GM12865 (cell line): ENCODE measurements around the gene VWA5B1.

Experiments
- DNase-seq: peaks from one replicate; pipeline ENCODE4 v3.0.0; 2010; ENCODE audit warnings: low read depth
- H3K4me3 ChIP-seq: 2 replicates; pipeline ENCODE4 v1.5.1; 2011; ENCODE audit warnings: mild to moderate bottlenecking, low read depth, low read length, control low read depth
- CTCF ChIP-seq: IDR thresholded peaks from 2 replicates; pipeline ENCODE4 v1.5.1; 2011; ENCODE audit warnings: low read length, control low read depth, low read depth, inconsistent platforms; ENCODE audit not compliant: insufficient read depth; ENCODE audit errors: missing control alignments

The VWA5B1 gene

GRCh38 chr1:20348326-20348915 is 57.7 kb downstream of the VWA5B1 start:
- no peak for TF ChIP-seq CTCF
- no peak overlapping the region for H3K4me3 ChIP-seq
- no peak for DNase-seq

GRCh38 chr1:20349561-20349960 is 58.9 kb downstream of the VWA5B1 start:
- no peak overlapping the region for H3K4me3 ChIP-seq
- TF ChIP-seq CTCF = no peak
- no peak for DNase-seq

GRCh38 chr1:20349971-20350370 is 59.3 kb downstream of the VWA5B1 start:
- no peak overlapping the region for H3K4me3 ChIP-seq
- DNase-seq = no peak
- TF ChIP-seq CTCF = no peak

- no peak for DNase-seq
- no peak for TF ChIP-seq CTCF
- H3K4me3 ChIP-seq = no peak overlapping the region
Measured at GRCh38 chr1:20350421-20350820, 59.7 kb downstream of the VWA5B1 start.

GRCh38 chr1:20351911-20352701 is 61.4 kb downstream of the VWA5B1 start:
- DNase-seq = no peak
- H3K4me3 ChIP-seq = no peak overlapping the region
- no peak for TF ChIP-seq CTCF

GRCh38 chr1:20353836-20354235 is 63.2 kb downstream of the VWA5B1 start:
- H3K4me3 ChIP-seq = no peak overlapping the region

More at GRCh38 chr1:20353836-20354235, 63.2 kb downstream of the VWA5B1 start:
- DNase-seq = no peak
- TF ChIP-seq CTCF = no peak
